Stimulated activated CD8-positive, alpha-beta memory T cell treated with anti-CD3 and anti-CD28 coated beads, Interleukin-15, amount 100 ng/mL, for 24 hours (primary cell): ENCODE results near the gene OLIG3.

Source experiments
- DNase-seq: peaks from one replicate; pipeline ENCODE4 v3.0.0-alpha.2; 2020; ENCODE audit warnings: low read depth

Gene OLIG3

DNA sequence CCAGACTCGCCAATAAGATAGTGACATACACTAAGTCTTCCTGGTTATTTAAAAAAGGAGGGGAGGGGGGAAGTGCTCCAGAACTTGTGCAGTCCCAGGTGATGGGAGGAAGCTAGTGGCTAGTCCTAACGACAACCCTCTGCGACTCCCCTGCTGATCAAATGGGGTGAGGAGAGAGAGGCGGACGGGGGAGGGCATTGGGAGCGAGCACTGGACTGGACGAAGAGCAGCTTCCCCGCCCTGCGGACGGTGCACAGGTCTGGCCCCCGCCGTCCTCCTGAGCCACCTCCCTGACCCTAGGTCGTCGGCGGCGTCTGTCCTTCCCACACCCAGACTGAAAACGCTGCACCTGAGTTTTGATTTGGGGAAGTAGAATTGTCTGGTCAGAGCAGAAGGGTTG lies 2.2 kb upstream of the OLIG3 start:
- no peak for DNase-seq

DNA sequence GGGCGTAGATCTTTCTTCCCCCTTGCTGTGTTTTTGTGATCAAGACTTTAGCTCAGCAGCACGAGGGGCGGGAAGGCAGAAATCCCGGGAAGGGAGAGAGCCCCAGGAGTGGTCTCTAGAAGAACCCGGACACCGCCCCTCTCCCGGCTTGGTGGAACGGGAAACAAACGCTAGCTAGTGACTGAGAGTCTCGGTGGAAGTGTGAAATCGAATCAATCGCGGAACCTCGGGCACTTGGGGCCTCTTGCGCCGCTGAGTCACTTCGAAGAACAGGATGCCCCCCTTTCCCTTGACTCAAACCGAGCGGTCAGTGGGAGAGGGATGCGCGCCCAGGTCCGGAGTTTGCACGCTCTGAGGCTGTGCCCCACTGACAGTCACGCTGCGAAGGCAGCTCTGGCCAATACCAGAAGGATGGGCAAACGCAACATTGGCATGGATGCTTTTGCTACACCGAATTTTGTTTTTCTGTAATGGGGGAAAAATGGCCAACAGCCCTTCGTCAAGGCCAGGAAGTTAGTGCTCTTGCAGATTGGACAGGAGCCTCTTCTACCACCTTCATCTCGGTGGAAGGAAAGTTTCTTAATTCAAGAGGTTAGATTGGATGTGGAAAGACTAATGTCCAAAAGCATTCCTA lies 1.6 kb upstream of the OLIG3 start:
- no peak for DNase-seq

DNA sequence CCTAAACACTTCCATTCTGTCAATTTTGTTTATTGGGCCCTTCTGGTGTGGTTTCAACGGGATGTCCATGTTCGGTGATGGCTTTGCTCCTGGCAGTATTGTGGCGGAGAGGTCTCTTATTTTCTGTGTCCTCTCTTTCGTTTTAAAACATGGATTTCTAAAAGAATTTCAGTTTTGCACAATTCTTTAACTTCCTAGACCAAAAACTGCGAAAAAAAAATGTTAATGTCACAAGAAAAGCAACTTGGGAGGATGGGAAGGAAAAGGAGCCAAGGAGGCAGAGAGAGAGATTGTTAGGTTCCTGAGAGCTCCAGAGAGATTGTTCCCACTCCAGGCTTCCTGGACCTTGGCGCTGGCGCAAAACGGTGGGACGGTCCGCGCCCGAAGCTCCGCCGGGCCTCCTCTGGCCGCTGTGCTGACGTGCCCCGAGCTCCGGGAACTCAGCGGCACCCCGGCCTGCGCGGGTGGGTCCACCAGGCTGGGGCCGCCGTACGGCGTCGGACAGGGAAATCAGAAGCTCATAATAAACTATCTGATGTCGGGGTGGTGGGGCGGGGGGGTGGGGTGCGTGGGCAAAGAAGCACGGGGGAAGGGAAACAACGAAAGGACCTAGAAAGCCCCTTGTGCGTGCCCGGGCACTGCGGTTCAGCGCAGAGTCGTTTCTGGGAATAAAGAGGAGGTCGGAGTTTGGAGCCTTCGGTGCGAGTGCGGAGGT lies 951 bp upstream of the OLIG3 start:
- DNase-seq, result no peak

DNA sequence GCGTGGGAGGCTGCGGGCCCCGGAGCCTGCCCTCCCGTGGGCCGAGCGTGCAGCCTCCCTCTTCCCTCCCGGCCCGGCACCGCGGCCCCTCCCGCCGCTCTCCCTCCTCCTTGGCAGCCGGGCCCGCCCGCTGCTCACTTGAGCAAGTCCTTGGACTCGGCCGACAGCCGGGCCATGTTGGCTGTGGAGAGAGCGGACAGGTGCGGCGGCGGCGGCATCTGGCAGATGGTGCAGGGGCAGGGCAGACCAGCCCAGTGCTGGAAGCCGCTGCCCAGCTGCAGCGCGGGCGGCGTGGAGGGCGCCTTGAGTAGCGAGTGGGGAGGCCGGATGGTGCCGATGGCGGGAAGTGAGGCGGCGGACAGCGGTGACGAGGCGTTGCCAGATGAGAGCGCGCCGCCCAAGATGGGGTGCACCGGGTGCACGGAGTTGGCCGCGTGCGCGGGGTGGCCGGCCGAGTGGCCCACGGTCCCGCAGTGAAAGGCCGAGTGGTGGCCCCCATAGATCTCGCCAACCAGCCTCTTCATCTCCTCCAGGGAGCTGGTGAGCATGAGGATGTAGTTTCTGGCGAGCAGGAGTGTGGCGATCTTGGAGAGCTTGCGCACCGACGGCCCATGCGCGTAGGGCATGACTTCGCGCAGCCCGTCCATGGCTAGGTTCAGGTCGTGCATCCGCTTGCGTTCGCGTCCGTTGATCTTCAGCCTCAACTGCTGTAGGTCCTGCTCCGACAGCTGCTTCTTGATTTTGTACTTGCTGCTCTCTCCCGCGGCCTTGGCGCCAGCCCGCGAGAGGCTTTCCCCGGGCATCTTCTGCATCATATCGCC lies 766 bp downstream of the OLIG3 start:
- DNase-seq, result no peak

DNA sequence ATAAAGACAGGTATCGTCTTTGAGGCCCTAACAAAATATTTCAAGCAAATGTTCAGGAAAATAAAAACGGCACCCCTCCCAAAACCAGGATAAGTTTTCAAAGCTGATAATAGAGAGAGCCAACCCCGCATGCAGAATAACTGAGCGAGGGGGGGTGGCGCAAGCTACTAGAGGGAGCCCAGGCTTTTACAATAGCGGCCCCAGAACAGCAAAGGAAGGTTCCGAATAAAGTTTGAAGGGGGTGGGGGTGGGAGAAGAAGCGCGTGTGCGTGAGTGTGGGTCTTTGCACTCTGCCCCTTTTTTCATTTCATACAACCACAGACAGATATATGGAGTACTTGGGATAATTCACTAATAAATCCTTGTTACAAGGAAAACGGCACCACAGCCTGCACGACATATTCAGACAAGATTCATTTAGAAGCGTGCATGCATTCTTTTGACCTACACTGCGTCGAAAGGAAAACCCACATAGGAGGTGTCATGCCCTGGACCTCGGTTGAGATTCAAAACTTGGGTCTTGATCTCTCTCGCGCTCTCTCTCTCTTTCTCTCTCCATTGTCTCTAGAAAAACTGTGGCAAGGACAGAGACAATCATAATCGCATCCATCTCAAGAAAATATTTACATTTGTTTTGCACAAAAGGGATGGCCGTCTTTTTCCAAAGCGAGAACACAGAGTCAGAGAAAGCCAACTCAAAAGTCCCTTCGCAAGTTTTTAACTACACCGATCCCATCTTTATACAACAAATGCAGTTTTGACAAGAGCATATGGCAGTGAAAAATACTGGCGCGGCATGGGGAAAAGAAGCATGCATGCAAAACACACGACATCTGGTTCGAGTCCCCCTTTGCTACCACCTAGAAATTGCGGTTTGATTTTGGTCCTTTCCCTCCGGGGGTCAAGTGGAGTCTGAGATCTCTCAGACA lies 1.6 kb downstream of the OLIG3 start:
- no peak for DNase-seq

DNA sequence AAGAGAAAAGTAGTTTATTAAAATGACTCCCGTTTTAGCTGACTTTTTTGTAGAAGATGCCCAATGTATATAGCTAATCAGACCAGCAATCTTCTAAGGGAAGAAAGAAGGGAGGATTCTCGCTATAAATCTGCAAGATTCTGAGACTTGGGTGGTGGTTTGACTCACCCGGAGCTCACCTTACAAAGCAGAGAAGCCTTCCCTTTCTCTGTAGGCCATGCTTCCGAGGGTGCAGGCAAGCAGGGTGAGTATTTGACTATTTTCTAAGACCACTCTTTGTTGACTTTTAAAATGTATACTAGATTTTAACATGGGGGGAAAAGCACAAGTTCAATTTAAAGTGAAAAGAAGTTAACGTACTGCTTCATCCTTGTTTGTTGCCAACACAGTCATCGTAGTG lies 2.7 kb downstream of the OLIG3 start:
- no peak for DNase-seq

DNA sequence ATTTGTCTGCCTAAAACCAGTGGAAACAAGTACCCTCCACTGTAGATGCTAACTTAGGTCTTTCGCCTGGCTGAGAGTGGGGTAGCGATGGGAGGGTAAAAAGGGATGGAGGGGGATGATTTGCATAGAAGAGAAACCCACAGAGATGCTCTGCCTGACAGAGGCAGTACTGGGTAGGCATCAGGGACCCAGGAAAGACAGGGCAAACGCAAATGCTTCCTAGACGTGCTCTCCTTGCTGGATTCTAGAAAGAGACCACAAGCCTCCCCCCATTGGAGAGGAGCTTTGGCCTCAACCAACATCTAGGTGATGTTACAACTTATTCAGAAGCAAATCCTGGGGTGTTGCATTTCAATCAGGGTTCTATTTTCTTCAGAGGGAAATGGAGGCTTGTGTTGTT lies 3.2 kb downstream of the OLIG3 start:
- DNase-seq, result no peak

DNA sequence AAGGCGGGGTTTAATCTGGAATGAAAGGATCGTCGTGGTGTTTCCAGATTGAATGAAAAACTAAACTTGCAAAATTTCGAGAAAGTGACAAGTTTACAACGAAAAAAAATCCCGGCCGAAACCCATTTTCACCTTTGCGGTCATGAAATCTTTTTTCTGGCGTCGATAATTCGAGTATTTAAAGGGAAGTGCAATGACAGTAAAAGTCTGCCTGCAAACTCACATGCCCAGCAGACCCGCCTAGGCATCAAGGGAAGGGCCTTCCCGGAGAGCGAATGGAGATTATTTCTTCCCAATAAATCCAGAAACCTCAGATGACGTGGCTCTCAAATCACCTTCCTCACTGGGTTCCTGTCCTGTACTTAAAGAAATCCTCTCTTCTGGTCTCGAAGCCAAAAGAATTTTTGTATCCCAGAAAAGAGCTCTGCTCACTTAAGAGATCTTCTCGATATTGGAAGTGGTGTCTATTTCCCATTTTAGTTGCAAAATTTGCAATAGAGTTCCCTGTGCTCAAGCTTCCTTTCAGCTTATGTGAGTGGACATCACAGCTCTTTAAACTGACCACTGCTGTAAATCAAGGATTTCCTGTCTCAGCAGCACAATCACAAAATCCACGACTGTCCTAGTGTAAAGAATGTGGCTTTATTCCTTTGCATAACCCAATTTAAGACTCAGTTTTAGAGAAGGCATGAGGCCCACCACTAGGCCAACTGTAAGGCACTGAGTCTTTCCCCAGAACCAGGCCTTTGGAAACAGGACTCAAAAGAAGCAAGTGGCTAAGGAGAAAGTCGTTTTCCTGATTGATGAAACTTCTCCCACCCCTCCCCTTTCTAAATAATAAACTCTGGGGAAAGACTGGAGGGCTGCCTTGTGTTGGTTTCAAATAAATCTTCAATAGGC lies 3.9 kb downstream of the OLIG3 start:
- no peak for DNase-seq

DNA sequence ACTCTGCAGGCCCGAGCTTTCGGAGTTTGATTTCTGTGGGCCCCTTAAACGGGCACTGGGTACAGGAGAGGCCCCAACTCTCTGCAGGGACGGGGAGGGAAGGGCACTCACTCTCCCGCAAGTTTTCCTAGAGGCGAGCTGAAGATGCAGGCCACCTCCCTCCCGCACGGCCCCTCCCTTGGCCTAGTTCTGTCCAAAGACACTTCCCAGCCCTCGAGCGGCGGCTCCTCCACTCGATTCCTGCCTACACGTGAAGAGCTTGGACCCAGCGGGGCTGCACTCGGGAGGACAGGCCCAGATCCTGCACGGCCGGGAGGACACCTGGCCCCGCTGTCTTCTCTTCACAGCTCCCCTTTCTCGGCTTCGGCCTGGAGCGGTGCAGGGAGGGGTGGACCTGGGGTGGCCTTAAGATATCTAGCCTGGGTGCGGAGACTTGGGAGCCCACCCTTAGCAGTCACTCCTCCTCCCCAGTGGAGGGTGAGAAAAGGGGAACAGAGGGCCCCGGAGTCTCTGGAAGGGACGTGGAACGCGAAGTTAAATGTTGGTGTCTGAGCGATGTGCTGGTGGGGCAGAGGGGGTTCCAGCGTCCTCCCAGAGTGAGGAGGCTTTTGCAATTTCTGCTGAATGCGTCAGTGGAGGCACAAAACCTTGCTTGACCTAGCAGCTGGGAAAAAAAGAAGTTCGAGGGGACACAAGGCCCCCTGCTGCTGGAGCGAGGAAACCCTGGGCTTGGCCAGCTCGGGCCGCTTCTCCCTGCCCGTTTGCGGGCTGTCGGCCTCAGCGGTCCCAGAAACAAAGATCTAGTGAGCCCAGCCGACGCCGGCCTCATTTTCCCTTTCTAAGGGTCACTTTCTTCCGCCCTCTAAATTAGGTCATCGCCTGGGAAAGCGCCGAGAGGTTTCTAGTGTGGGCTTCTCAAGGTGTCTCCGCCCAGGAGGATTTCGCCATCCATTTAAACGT lies 4.9 kb downstream of the OLIG3 start:
- no peak for DNase-seq

DNA sequence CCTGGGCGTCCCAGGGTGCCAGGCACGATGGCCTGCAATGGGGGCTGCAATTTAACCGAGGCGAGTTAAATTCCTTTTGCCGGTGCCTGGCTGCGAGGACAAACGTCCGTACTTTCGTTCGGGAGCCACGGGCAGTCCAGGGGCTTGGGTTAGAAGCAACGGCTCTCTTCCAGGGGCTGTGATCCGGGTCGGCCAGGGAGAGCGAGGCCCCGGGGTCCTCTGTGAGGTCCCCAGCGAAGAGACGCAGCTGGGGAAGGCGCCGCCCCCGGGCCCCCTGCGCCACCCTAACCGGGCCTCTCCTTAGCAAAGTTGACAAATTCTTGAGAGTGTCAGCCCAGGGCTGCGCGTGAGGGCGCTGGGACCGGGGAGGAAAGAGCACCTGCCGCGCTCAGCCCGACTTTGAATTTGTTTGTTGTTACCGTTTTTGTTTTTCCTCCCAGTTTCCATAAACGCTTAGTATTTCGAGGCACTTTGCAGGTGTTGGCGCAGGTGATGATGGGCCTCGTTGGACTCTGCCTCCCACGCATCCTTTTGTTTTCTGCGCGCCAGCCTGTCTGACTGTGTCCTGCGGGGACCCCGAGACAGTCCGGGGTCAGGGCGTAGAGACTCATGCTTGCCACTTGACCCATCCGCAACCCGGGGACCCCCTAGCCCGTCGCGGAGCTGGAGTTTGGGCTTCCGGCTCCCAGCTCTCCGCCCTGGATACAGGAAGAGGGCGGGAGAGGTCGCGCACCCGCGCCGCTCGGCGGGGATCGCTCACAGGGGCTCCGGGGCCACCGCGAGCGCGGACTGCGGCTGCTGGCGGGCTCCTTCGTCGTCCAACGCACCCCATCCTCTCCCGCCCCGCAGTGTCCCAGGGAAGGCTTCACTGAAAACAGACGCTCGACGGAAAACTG lies 5.8 kb downstream of the OLIG3 start:
- no peak for DNase-seq

DNA sequence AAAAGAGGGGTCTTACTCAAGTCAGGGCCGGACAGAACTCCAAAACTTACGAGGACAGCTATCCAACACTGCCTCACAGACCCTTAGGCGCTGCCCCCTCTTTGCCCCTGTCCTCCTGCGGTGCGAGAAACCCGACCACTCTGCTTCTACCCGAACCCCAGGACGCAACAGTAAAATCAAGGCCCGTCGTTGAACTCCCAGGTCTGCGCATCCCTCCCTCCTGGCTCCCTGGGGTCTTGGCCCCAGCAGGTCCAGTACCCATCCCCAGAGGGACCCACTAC lies 6.4 kb downstream of the OLIG3 start:
- no peak for DNase-seq

DNA sequence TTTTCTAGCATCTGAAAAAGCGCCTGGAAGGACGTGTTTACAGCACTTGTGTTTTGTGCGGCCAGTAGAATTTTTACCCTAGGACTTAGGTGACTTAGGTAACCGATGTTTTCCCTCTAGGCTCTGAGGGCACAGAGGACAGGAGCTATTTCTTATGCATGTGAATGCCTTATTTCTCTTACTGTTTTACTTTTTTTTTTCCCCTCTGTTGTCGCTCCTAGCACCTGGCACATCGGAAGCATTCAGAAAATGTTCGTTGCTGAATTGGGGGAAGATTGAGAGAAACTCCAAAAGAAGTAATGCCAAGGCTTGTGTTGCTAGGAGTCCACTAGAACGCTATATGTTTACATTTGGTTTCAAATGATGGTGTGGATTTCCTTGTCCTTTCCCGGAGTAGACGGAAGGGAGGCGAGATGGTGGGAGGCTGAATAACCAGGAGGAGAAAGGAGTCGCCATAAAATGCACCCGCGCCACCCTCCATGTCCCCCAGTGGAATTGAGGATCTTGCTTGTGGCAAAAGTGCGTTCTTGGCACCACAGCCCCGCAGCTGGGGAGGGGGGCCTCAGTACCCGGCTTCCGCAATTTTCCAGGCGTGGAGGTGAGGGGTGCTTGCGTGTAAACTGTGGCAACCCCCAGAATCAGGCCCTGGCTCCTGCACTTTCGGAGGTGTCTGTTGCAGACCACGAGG lies 6.9 kb downstream of the OLIG3 start:
- no peak for DNase-seq

DNA sequence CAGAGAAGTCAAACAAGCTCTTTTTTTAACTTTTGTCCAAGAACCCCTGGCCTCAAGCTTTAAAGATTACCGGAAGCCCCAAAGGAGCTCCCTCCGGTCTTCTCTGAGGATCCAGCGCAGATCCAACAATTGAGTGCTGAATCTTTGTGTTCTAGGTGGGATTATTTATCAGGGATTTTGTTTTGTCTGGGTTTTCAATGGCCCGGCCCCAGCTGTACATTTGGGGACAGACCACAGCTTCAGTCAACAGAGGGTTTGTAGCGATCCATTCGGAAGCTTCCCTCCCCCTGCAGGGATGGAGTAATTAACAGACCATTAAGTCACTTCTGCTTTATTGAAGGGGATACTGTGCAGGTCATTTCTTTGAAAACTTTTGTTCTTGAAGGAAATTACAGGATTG lies 7.8 kb downstream of the OLIG3 start:
- no peak for DNase-seq

DNA sequence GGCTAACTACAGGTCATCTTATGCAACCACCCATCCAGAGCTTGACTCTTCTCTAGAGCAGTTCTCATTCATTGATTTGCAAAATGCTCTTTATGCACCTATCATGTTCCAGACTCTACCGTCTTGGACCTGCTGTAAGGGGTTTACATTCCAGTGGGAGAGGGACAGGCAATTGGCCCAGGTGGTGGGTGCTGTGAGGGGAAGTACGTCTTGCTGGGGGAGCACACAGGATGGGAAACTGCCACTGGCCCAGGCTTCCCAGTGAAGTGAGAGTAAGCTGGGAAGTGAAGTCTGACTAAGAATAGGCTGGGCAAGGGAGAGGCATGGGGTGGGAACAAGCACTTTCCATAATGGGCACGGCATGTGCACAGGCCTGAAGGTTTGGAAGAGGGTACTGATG lies 13.8 kb downstream of the OLIG3 start:
- DNase-seq, result no peak

DNA sequence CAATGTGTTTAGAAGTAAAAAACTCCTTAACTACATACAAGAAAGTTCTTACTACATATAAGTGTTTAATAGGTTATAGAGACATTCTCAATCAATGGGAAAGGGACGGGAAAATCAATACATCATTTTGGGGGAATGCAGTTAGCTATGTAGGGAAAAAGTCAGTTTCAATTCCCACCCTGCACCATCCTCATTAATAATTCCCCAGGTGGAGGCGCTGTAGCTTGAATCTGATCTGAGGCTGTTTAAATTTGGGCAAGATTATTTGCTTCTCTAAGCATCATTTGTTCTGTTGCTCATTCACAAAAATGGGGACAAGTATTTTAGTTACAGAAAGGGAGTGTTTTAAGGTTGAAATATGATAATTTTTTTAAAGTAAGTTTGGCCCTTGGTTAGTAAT lies 19.1 kb downstream of the OLIG3 start:
- no peak for DNase-seq

DNA sequence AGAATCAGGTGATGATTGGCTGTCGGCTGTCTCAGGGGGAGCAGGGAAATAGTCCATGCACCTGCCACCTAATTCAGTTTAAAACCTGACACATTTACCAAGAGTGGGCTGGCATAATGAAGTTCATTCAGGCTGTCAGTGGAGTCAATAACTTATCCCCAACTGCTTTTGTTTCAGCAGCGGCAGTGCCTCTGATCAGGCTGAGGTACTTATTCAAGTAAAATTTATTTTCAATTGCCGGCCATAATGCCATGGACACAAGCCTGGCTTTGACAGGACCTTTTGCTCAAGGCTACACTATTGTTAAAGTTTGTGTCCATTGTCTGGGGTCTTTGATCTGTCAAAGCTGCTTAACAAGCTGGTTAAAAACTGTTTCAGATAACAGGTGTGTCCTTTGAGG lies 20.6 kb downstream of the OLIG3 start:
- DNase-seq, result no peak

DNA sequence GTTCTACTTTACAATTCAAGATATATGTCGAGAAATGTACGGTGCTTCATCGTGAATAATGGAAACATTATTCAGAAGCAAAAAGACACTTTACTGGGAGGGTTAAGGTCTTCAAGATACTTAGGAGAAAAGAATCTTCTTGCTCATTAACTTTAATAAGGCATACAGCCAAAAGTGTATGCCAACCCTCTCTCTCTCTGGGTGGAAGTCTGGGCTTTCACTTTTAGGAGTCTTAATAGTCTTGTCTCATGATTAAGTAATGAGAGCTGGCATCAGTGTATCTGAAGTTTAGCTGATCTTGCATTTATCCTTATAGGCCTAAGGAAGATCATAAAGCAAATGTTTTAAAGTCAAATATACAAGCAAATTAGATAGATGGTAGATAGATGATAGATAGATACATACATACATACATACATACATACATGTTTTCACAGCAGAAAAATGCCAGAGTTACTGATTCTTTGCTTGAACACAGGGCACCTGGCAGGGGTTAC lies 21.5 kb downstream of the OLIG3 start:
- no peak for DNase-seq

DNA sequence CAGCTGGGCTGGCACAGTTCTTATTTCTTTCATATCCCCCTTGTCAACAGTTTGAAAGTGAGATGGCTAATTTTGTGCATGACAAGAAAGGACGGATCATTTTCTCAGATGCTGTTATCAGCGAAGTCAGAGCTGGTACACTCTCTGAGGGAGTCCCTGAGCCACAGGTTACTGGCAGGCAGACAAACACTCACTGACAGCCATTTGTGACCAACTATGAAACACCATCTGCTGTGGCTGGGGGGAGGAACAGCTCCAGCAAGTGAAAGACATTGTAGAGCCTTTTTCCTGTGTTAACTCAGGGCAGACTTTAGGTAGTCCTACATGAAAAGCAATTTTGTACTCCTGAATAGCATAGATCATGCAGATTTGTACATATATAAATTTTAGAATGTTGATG lies 22.2 kb downstream of the OLIG3 start:
- DNase-seq, result no peak
